GM15510 (cell line): ENCODE results near the gene ROBO1.

Experiments
- POLR2A ChIP-seq: IDR thresholded peaks from 3 replicates; pipeline ENCODE4 v1.6.1; 2011; ENCODE audit warnings: borderline replicate concordance; ENCODE audit not compliant: insufficient read length; ENCODE audit errors: extremely low read depth

Gene ROBO1

DNA sequence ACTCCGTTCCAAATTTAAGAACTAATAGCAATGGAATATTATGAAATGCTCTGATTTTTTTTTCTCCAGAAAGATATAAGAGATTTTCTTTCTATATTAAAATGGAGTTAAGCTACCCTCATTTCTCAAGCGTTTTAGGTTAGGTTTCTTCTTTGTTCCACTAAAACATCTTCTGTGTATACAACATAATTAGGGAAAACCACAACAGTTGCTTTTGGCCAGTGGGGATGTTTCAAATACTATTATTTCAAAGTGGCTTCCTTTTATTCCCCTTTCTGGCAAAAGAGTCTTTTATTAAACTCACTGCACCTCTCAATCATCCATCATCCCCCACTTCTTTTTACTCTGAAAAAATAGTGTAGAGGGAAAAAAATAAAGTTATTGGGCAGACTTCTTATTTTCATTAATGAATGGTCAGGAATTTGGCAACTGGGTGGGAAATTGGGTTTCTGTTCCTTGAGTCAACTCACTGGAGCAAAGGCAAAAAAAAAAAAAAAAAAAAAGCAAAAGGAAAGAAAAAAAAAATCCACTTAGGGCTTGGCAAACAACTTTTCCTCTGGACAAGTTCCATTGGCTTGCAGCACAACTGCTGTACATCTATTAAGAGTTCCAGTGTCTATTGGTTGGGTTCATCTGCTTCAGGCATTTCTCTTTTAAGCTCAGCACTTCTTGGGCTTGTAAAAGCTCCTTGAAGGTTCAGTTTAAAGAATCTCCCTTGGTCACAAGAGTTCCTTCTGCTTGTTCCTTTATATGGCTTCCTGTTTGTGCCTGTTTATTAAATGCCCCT lies 963.4 kb downstream of the ROBO1 start:
- no peak for TF ChIP-seq POLR2A

DNA sequence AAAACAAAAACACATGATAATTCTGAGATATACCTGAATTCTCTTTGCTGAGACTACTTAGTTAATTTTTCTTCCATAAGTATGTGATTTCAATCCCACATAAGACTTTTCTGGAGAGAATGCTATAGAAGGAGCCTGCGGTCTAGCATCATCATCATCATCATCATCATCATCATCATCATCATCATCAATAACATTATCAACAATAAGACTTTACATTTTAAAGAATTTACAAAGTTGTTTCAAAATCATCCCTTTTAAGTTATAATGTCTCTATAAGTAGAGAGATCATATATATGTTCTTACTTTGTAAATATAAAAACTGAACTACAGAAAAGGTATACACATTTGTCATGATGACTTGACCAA lies 965.3 kb downstream of the ROBO1 start:
- TF ChIP-seq POLR2A, result no peak

DNA sequence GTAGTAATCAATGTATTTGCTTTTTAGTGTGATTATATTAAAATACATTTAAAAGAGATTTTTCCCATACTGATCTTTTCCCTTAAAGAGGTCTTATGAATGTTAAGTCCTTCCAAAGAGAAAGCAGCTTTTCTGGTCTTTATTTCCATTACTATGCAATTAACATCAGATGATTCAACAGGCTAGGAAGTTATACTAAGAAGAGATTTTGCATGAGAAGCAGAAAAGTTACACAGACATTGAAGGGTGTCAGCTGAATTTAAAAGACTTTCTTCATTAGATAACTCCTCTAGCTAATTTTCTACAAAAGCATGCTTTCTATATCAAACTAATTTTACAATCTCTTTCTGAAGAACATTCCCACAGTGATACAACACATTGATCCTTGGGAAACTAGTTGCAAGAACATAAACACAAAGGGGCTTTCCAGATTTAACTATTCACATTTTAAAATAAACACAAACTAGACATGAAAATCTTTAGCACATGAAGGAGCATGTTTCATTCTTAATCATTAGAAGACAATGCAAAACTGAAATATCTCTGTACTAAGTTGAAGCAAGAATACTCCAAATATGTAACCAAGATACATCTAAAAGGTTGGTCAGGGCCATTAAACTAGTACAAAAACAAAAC lies 965.8 kb downstream of the ROBO1 start:
- TF ChIP-seq POLR2A, result no peak

DNA sequence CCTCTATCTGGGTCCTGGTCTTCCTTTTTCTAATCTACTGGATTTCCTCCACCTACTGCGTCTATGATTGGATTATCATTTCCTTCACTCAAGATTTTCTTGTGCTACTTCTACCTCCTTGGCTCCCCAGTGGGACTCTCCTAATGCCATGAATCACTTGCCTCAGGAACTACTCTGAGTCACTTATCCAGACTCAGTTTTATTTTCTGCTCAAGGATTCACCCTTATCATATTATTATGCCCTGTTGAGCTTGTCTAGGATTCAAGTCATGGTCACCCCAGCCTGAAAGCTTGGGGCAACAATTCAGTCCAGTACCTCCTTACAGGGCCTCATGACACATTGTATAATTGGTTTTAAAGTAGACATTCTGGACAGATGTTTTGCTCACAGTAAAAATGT lies 968.1 kb downstream of the ROBO1 start:
- no peak for TF ChIP-seq POLR2A

GRCh38 chr3:78798266-78798832 lies 969.4 kb downstream of the ROBO1 start:
- TF ChIP-seq POLR2A, result no peak

- TF ChIP-seq POLR2A, result no peak
Measured at GRCh38 chr3:78794431-78794830, 973.4 kb downstream of the ROBO1 start.

- no peak for TF ChIP-seq POLR2A
Measured at GRCh38 chr3:78792733-78793132, 975.1 kb downstream of the ROBO1 start.

- TF ChIP-seq POLR2A, result no peak
Measured at GRCh38 chr3:78792212-78792611, 975.6 kb downstream of the ROBO1 start.

- TF ChIP-seq POLR2A, result no peak
Measured at GRCh38 chr3:78791753-78792152, 976.0 kb downstream of the ROBO1 start.

DNA sequence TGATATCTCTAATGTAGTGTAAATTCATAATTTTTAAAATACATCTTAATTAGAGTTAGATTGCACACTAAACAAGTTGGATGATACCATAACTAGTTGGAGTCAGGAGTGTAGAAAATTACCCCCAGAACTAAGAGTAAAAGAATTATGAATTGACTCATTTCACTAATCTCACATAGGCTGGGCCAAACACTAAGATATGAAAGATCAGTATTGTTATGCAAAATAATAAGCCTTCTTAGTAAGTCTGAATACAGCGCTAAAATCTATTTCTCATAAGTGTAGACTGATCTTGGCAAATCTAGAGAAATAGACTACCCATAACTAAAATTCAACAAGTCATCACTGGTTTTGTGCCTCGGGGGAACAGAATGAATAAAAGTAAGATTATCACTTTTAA lies 979.0 kb downstream of the ROBO1 start:
- no peak for TF ChIP-seq POLR2A

- TF ChIP-seq POLR2A, result no peak
Measured at GRCh38 chr3:78785004-78785403, 982.8 kb downstream of the ROBO1 start.

- no peak for TF ChIP-seq POLR2A
Measured at GRCh38 chr3:78781351-78781750, 986.4 kb downstream of the ROBO1 start.

DNA sequence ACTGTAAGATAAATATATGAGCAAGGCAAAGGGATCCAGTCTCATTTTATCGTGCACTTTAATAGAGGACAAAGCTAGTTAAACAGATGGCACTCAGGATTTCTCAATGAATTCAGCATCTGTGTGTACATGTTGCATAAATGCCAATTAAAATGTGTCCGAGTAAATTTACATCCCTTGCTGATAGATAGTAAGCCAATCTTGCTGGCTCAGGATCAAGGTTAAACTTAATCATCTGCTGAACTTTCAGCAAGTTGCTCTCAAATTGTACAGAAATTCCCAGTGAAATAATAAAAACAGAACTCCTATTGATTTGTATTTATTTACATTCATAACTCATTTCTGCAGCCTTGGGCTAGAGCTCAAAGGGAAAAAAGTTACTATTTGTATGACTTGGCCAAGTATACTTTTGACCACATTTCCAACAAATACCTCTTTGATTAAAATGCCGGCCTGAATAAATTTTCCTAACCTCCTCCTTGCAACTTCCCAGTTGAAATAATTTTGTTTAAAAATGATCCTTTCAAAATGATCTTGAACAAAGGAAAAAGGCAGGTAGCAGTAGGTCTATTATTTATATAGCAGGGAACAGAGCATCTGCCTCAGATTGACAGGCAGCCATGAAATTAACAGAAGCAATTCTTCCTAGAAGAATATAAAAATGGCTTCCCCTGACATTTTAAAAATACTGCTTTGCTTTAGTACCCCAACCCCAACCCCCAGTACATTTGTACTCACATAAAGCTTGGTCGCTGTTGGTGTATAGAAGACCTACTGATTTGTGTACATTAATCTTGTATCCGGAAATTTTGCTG lies 1001.9 kb downstream of the ROBO1 start:
- TF ChIP-seq POLR2A, result no peak

- no peak for TF ChIP-seq POLR2A
Measured at GRCh38 chr3:78764634-78765033, 1003.2 kb downstream of the ROBO1 start.

- no peak for TF ChIP-seq POLR2A
Measured at GRCh38 chr3:78762121-78762520, 1005.7 kb downstream of the ROBO1 start.

DNA sequence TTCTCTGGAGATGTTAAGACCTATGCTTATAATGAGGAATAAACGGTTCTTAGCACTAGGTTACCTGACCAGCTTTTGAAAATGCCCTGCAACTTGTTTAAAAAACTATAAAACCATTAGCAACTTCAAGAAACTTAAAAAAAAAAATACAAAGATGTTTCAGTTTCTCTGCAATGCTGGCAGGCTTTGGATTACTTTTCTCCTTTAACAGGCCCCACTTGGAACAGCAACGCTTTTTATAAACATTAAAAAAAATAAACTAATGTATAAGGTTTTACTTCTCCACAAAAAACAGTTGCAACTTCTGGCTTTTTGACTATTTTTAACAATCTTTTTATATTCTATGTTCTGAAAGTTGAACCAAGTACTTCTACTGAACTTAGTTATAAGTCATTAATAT lies 1006.7 kb downstream of the ROBO1 start:
- no peak for TF ChIP-seq POLR2A

- no peak for TF ChIP-seq POLR2A
Measured at GRCh38 chr3:78757731-78758130, 1010.1 kb downstream of the ROBO1 start.
